Breast epithelium (tissue), 4 donors: Measurements from ENCODE around the gene ACSL1. TPM values are rescaled to one million over a fixed set of nuclear protein-coding genes. Genes with fewer than 3 reads are reported as not detected.

Source experiments
- DNase-seq, 2 donors: peaks; one replicate each; pipeline ENCODE4 v3.0.0-alpha.2; 2019; ENCODE audit warnings: low spot score in 2 of 2
- H3K27ac ChIP-seq, 2 donors: fragments of 200-600 bp; sonication (generic) in 1 of 2; one replicate each; pipeline ENCODE4 v1.5.1; 2016 to 2019; ENCODE audit warnings: mild to moderate bottlenecking in 1 of 2
- H3K27me3 ChIP-seq, 2 donors: fragments of 200-600 bp; sonication (generic) in 1 of 2; one replicate each; pipeline versions ENCODE4 v1.5.1 to v1.6.0; 2017 to 2019; ENCODE audit warnings: control low read depth in 1 of 2, mild to moderate bottlenecking in 1 of 2
- H3K36me3 ChIP-seq: fragments of 200-600 bp; one replicate; pipeline ENCODE4 v1.5.1; 2019
- H3K4me1 ChIP-seq, 2 donors: fragments of 200-600 bp; sonication (generic); one replicate each; pipeline ENCODE4 v1.5.1; 2016 to 2019; ENCODE audit warnings: control low read depth in 1 of 2
- H3K4me3 ChIP-seq, 3 donors: fragments of 200-600 bp; sonication (generic); 1 replicate in 2 of 3; 2 replicates in 1 of 3; pipeline ENCODE4 v1.5.1; 2016 to 2019; ENCODE audit warnings: mild to moderate bottlenecking in 3 of 3, moderate library complexity in 2 of 3
- H3K9me3 ChIP-seq, 2 donors: fragments of 200-600 bp; sonication (generic) in 1 of 2; one replicate each; pipeline ENCODE4 v1.5.1; 2016 to 2019; ENCODE audit warnings: control low read depth in 1 of 2
- POLR2A ChIP-seq: fragments of 450-650 bp; IDR thresholded peaks from one replicate; pipeline ENCODE4 v1.6.1; 2016; ENCODE audit warnings: antibody characterized with exemption, mild to moderate bottlenecking, moderate library complexity
- POLR2AphosphoS5 ChIP-seq, 3 donors: sonication (generic); formaldehyde crosslinking; IDR thresholded peaks; one replicate each; pipeline ENCODE4 v1.6.1; 2017; ENCODE audit warnings: antibody characterized with exemption in 3 of 3
- intact Hi-C: fragments of 100-400 bp; cut with DNase I; formaldehyde crosslinking; loops from one replicate; pipeline ENCODE4 v1.15.1; 2023; ENCODE audit warnings: low total_unique reads
- total RNA-seq, 3 donors: library from RNA; depleted of rRNA; stranded (reverse); fragments of >200 nt; gene quantifications; one replicate each; pipeline ENCODE4 v1.1.0, GENCODE V29; 2016
- TF ChIP-seq, protein P1 (sequence below), 3 donors: fragments of 450-650 bp; IDR thresholded peaks; one replicate each; pipeline ENCODE4 v1.5.1; 2016 to 2017; ENCODE audit warnings: antibody characterized with exemption in 3 of 3, mild to moderate bottlenecking in 3 of 3, moderate library complexity in 3 of 3

The ACSL1 gene
- total RNA-seq, 3 donors from 2014 or later, result 167 to 797 (median 254) TPM

GRCh38 chr4:184796906-184797305 lies 28.9 kb downstream of the ACSL1 start:
- H3K4me1 ChIP-seq, result peaks cover 0 to 6% of the 10 kb centered on the region in 2 donors
- no peak overlapping the region for H3K4me3 ChIP-seq
- no peaks in the 10 kb centered on the region for H3K9me3 ChIP-seq
- TF ChIP-seq, protein P1, sequence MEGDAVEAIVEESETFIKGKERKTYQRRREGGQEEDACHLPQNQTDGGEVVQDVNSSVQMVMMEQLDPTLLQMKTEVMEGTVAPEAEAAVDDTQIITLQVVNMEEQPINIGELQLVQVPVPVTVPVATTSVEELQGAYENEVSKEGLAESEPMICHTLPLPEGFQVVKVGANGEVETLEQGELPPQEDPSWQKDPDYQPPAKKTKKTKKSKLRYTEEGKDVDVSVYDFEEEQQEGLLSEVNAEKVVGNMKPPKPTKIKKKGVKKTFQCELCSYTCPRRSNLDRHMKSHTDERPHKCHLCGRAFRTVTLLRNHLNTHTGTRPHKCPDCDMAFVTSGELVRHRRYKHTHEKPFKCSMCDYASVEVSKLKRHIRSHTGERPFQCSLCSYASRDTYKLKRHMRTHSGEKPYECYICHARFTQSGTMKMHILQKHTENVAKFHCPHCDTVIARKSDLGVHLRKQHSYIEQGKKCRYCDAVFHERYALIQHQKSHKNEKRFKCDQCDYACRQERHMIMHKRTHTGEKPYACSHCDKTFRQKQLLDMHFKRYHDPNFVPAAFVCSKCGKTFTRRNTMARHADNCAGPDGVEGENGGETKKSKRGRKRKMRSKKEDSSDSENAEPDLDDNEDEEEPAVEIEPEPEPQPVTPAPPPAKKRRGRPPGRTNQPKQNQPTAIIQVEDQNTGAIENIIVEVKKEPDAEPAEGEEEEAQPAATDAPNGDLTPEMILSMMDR (IDR thresholded peaks at IDR 0.05), result no peak
- TF ChIP-seq POLR2AphosphoS5 (IDR thresholded peaks at IDR 0.05), result no peak
- TF ChIP-seq POLR2A, result no peak
- no peaks in the 10 kb centered on the region for H3K36me3 ChIP-seq
- no peak overlapping the region for H3K27ac ChIP-seq
- H3K27me3 ChIP-seq, result no peaks in the 10 kb centered on the region
- intact Hi-C loops, result no loop called here
- no peak for DNase-seq

- H3K27me3 ChIP-seq, result no peaks in the 10 kb centered on the region
- H3K4me1 ChIP-seq, result peaks cover 0 to 2% of the 10 kb centered on the region in 2 donors
- H3K9me3 ChIP-seq, result no peaks in the 10 kb centered on the region
- TF ChIP-seq, protein P1 (IDR thresholded peaks at IDR 0.05), result no peak
- no peak for TF ChIP-seq POLR2AphosphoS5 (IDR thresholded peaks at IDR 0.05)
- no peak for TF ChIP-seq POLR2A
- no peak for DNase-seq
- intact Hi-C loops, result no loop called here
- H3K36me3 ChIP-seq, result no peaks in the 10 kb centered on the region
- H3K4me3 ChIP-seq, result no peak overlapping the region
- peak overlapping the region; percentile 48 to 67 for H3K27ac ChIP-seq
Measured at GRCh38 chr4:184795214-184795844, 30.4 kb downstream of the ACSL1 start.

- DNase-seq, result no peak
Measured at GRCh38 chr4:184794470-184794869, 31.3 kb downstream of the ACSL1 start.

DNA sequence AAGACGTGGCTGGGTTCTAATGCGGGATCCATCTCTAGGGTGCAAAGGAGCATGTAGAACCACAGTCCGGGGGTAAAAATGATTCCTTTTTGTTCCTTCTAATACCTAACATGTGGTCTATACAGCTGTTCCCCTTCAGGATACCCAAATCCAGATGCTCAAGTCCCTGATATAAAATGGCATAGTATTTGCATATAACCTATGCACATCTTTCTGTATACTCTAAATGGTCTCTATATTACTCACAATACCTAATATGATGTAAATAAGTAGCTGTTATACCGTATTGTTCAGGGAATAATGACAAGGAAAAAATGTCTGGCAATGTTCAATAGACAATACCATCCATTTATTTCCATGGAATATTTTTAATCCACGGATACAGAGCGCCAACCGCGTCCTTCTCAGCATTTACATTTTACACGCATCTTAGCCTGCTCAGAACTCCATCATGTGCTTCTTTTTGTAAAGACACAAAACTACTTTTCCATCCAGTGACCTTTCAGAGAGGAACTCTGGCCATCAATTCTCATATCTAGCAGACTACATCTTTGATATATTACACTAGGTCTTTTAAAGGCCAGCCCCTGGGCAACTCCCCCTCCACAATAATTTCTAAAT lies 31.9 kb downstream of the ACSL1 start:
- Histone ChIP-seq H3K27ac (peak overlapping the region in 1 of 2 donors; percentile 67), H3K4me1 (no peaks in the 10 kb centered on the region), H3K27me3 (no peaks in the 10 kb centered on the region), H3K9me3 (no peaks in the 10 kb centered on the region), H3K4me3 (no peak overlapping the region), H3K36me3 (no peaks in the 10 kb centered on the region)
- TF ChIP-seq POLR2AphosphoS5 (IDR thresholded peaks at IDR 0.05) (no peak), POLR2A (no peak)
- TF ChIP-seq, protein P1 (IDR thresholded peaks at IDR 0.05), result no peak
- intact Hi-C loops, result no loop called here
- no peak for DNase-seq

More at GRCh38 chr4:184794470-184794869, 31.3 kb downstream of the ACSL1 start:
- intact Hi-C loops, result no loop called here
- Histone ChIP-seq H3K27ac (peak overlapping the region; percentile 48 to 67), H3K27me3 (no peaks in the 10 kb centered on the region), H3K36me3 (no peaks in the 10 kb centered on the region), H3K4me1 (no peaks in the 10 kb centered on the region), H3K4me3 (no peak overlapping the region), H3K9me3 (no peaks in the 10 kb centered on the region)
- TF ChIP-seq, protein P1 (IDR thresholded peaks at IDR 0.05), result no peak
- TF ChIP-seq POLR2A (no peak), POLR2AphosphoS5 (IDR thresholded peaks at IDR 0.05) (no peak)

- no peak overlapping the region for H3K27ac ChIP-seq
- intact Hi-C loops, result no loop called here
- no peaks in the 10 kb centered on the region for H3K27me3 ChIP-seq
- no peak for DNase-seq
- H3K4me3 ChIP-seq, result no peak overlapping the region
- H3K4me1 ChIP-seq, result no peaks in the 10 kb centered on the region
- H3K9me3 ChIP-seq, result no peaks in the 10 kb centered on the region
- TF ChIP-seq, protein P1 (IDR thresholded peaks at IDR 0.05), result no peak
- TF ChIP-seq POLR2AphosphoS5 (IDR thresholded peaks at IDR 0.05) (no peak), POLR2A (no peak)
- H3K36me3 ChIP-seq, result no peaks in the 10 kb centered on the region
Measured at GRCh38 chr4:184792950-184793555, 32.7 kb downstream of the ACSL1 start.
